ENCODE data around the gene ARL16.

GRCh38 chr17:81684442-81684911 is 880 bp upstream of the ARL16 start:
- no peak for TF ChIP-seq CTCF (IDR thresholded peaks at IDR 0.05)
- no peak for TF ChIP-seq POLR2AphosphoS5 (IDR thresholded peaks at IDR 0.05; ENCODE audit: low read depth, low read length)
- no peak for TF ChIP-seq REST (IDR thresholded peaks at IDR 0.05; ENCODE audit: insufficient read depth in 1 of 2, low read depth in 2 of 2, low read length in 1 of 2)
- no peak for TF ChIP-seq TCF7L2 (IDR thresholded peaks at IDR 0.05; ENCODE audit: low read depth, low read length)
- TF ChIP-seq SIN3A (IDR thresholded peaks at IDR 0.05; ENCODE audit: borderline replicate concordance, insufficient read depth, low read depth, low read length), result no peak
